ENCODE data around the gene HOXA7. TPM values are rescaled to one million over a fixed set of nuclear protein-coding genes. Genes with fewer than 3 reads are reported as not detected.

Gene HOXA7
- total and polyA plus RNA-seq, 2 experiments from 2014 or later, result 0.24 TPM; not detected in 1

DNA sequence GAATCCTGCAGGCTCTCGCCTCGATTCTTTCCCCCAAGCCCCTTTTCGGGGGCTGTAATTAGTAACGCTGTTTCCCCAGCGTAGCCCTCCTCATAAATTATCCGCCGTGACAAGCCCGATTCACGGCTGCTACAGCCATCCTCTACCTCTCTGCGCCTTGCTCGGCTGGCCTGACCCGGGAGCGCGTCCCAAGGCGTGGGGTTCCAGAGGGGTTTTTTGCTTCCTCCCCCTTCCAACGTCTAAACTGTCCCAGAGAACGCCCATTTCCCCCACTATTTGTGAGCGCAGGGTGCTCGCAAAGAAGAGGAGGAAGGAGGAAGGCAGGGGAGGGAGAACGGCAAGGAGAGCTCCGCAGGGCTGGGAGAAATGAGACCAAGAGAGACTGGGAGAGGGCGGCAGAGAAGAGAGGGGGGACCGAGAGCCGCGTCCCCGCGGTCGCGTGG lies 13.9 kb downstream of the HOXA7 start:
- peaks cover 48% of the 10 kb centered on the region for H4K20me1 ChIP-seq (replicated peaks; ENCODE audit: insufficient read depth)
- H3K4me2 ChIP-seq, result peak overlapping the region; percentile 93
- Mint-ChIP-seq H3K27ac (no peak overlapping the region), H3K27me3 (ENCODE audit: insufficient read depth, low read depth, poor library complexity) (peaks cover 100% of the 10 kb centered on the region), H3K36me3 (ENCODE audit: low read depth) (no peaks in the 10 kb centered on the region; the same call in 2 of the 3 replicates), H3K4me3 (peak overlapping the region; percentile 63), H3K4me1 (peaks cover 21% of the 10 kb centered on the region), H3K9me3 (peaks cover 22% of the 10 kb centered on the region; the same call in 2 of the 3 replicates)
- H3K27ac ChIP-seq (ENCODE audit: low read depth), result no peak overlapping the region
- H3K79me2 ChIP-seq (replicated peaks; ENCODE audit: insufficient read depth), result no peaks in the 10 kb centered on the region
- H3K9me2 ChIP-seq (ENCODE audit: insufficient read depth), result no peaks in the 10 kb centered on the region
- peaks cover 36% of the 10 kb centered on the region for H3K4me1 ChIP-seq (ENCODE audit: insufficient read depth)
- H3K36me3 ChIP-seq (ENCODE audit: insufficient read depth), result no peaks in the 10 kb centered on the region
- H3K27me3 ChIP-seq (ENCODE audit: insufficient read depth), result peaks cover 100% of the 10 kb centered on the region
- H3K4me3 ChIP-seq, result peak overlapping the region; percentile 60
- H2AFZ ChIP-seq, result peak overlapping the region; percentile 67; the same call in 1 of the 2 replicates
- H3F3A ChIP-seq (replicated peaks; ENCODE audit: low read depth), result peaks cover 41% of the 10 kb centered on the region
- ATAC-seq (no peak; the same call in 2 of the 3 replicates), DNase-seq (ENCODE audit: low spot score) (no peak)
- no peak for TF ChIP-seq NANOG (IDR thresholded peaks at IDR 0.05; ENCODE audit: borderline replicate concordance)
- no peak for TF ChIP-seq EZH2phosphoT487 (IDR thresholded peaks at IDR 0.05; ENCODE audit: unreplicated experiment)
- TF ChIP-seq, protein P1, sequence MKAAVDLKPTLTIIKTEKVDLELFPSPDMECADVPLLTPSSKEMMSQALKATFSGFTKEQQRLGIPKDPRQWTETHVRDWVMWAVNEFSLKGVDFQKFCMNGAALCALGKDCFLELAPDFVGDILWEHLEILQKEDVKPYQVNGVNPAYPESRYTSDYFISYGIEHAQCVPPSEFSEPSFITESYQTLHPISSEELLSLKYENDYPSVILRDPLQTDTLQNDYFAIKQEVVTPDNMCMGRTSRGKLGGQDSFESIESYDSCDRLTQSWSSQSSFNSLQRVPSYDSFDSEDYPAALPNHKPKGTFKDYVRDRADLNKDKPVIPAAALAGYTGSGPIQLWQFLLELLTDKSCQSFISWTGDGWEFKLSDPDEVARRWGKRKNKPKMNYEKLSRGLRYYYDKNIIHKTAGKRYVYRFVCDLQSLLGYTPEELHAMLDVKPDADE (IDR thresholded peaks at IDR 0.05), result no peak
- no peak for TF ChIP-seq POLR2AphosphoS5 (IDR thresholded peaks at IDR 0.05; ENCODE audit: low read depth)
- TF ChIP-seq CTCF (conservative IDR thresholded peaks at IDR 0.05; ENCODE audit: low read depth in 2 of 2), result no peak
- TF ChIP-seq EZH2 (IDR thresholded peaks at IDR 0.05; ENCODE audit: low read depth, unreplicated experiment), result peak; percentile 98
- TF ChIP-seq ZNF331 (CRISPR knock-in tag; IDR thresholded peaks at IDR 0.05; ENCODE audit: low read depth), result no peak
- TF ChIP-seq ZNF114 (CRISPR knock-in tag; IDR thresholded peaks at IDR 0.05), result no peak

- H3K9me3 Mint-ChIP-seq, result peaks cover 19% of the 10 kb centered on the region; the same call in 2 of the 3 replicates
- H3K27ac Mint-ChIP-seq, result no peak overlapping the region
- peaks cover 44% of the 10 kb centered on the region for H3F3A ChIP-seq (replicated peaks; ENCODE audit: low read depth)
- peaks cover 100% of the 10 kb centered on the region for H3K27me3 ChIP-seq (ENCODE audit: insufficient read depth)
- H3K4me3 Mint-ChIP-seq, result peak overlapping the region; percentile 63
- no peak overlapping the region for H2AFZ ChIP-seq
- H3K4me1 Mint-ChIP-seq, result peaks cover 21% of the 10 kb centered on the region
- peaks cover 100% of the 10 kb centered on the region for H3K27me3 Mint-ChIP-seq (ENCODE audit: insufficient read depth, low read depth, poor library complexity)
- H3K36me3 Mint-ChIP-seq (ENCODE audit: low read depth), result no peaks in the 10 kb centered on the region; the same call in 2 of the 3 replicates
- peak; percentile 75 for DNase-seq (ENCODE audit: low spot score)
- no peaks in the 10 kb centered on the region for H3K79me2 ChIP-seq (replicated peaks; ENCODE audit: insufficient read depth)
- peaks cover 31% of the 10 kb centered on the region for H3K4me1 ChIP-seq (ENCODE audit: insufficient read depth)
- TF ChIP-seq POLR2AphosphoS5 (IDR thresholded peaks at IDR 0.05; ENCODE audit: low read depth), result no peak
- TF ChIP-seq EZH2 (IDR thresholded peaks at IDR 0.05; ENCODE audit: low read depth, unreplicated experiment), result peak; percentile 85
- 0 out of 4 replicates have a peak, but pooled peaks have one; percentile 5 to 13 for TF ChIP-seq CTCF (conservative IDR thresholded peaks at IDR 0.05; ENCODE audit: low read depth in 2 of 2)
- H3K9me2 ChIP-seq (ENCODE audit: insufficient read depth), result no peaks in the 10 kb centered on the region
- ATAC-seq, result peak; percentile 9
- H4K20me1 ChIP-seq (replicated peaks; ENCODE audit: insufficient read depth), result peaks cover 47% of the 10 kb centered on the region
- peak overlapping the region; percentile 93 for H3K4me2 ChIP-seq
- H3K4me3 ChIP-seq, result peak overlapping the region; percentile 60
- no peak overlapping the region for H3K27ac ChIP-seq (ENCODE audit: low read depth)
- H3K36me3 ChIP-seq (ENCODE audit: insufficient read depth), result no peaks in the 10 kb centered on the region
Observed at GRCh38 chr7:27141923-27142579, 14.4 kb downstream of the HOXA7 start.

All from GM23338 (cell line).